Measurements from ENCODE around the gene DTNA. TPM values are rescaled to one million over a fixed set of nuclear protein-coding genes. Genes with fewer than 3 reads are reported as not detected.

The DTNA gene
- polyA plus RNA-seq (0.26 to 1.9 TPM (median 0.81 TPM) in 3 replicates), polyA minus RNA-seq (2.3 to 3.9 TPM (median 2.8 TPM) in 3 replicates)
- polyA plus RNA-seq (2011; ENCODE audit: low read depth) = 0.80 TPM
- polyA plus RNA-seq (2011; cell fraction: cytosol; rRNA removed) = 0.96 and 1.1 TPM in 2 replicates
- polyA plus RNA-seq (2011; cell fraction: nucleus; rRNA removed) = 1.2 and 1.9 TPM in 2 replicates
- polyA plus RNA-seq (2012; ENCODE audit: low replicate concordance) = 0.15 and 0.48 TPM in 2 replicates
- polyA minus RNA-seq (2011; cell fraction: cytosol; rRNA and poly(A)+ RNA removed) = 0.58 TPM
- polyA minus RNA-seq (2011; cell fraction: nucleus; rRNA and poly(A)+ RNA removed) = 1.7 and 1.8 TPM in 2 replicates

DNA sequence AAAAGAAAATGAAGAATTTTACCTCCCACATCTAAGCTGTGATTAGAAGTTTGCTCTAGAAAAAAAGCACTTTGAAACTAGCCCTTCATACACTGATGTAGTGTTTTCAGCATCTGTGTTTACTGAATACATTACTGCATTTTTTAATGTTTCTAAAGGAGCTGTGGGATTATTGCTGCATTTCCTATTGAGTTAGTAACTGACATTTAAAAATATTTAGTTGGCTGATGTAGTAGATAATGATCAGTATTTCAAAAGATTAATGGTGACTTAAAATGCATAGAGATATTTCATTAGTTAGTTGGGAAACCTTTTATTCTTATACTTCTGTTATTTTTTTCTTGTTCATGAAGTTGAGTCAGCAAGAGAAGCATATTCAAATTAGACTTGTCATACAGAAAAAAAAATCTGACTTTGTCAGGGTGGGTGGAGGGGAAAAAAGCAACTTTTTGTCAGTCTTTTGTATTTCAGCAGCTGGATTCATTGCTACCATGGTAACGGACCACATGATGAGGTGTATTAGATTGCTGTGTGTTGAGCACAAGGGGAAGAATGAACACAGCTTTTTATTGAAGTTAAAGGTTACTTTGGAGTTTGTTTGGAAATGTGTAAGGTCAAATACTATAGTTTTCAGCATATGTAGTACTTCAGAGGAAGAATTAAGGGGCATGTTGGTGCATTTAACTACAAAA is at the start of gene DTNA:
Gene DTNA (plus strand): TSS at position 549 of the 692 bp plus-strand sequence. CDS start 45,679 bp downstream, outside the sequence.
- Histone ChIP-seq H3K9ac (ENCODE audit: control insufficient read depth, extremely low read depth, insufficient read depth, low read length) (no peak within 1 kb of the TSS), H3K9me1 (ENCODE audit: control insufficient read depth, extremely low read depth, insufficient read depth, low read length) (no peaks in the 10 kb centered on the region), H3K27ac (ENCODE audit: control insufficient read depth, insufficient read depth, low read length) (peak within 1 kb of the TSS; percentile 14), H3K4me3 (ENCODE audit: control insufficient read depth in 2 of 3, extremely low read depth in 1 of 3, insufficient read depth in 2 of 3, low read depth in 1 of 3, low read length in 3 of 3) (no peak within 1 kb of the TSS), H4K20me1 (ENCODE audit: control insufficient read depth, extremely low read depth, insufficient read depth, low read length) (no peaks in the 10 kb centered on the region), H3K4me2 (ENCODE audit: control insufficient read depth, extremely low read depth, insufficient read depth, low read depth, low read length) (peak within 1 kb of the TSS; percentile 22), H2AFZ (ENCODE audit: control insufficient read depth, low read length) (peak within 1 kb of the TSS; percentile 53), H3K36me3 (ENCODE audit: control insufficient read depth in 2 of 2, extremely low read depth in 1 of 2, insufficient read depth in 2 of 2, low read length in 2 of 2) (no peaks in the 10 kb centered on the region), H3K4me1 (ENCODE audit: control insufficient read depth, extremely low read depth, insufficient read depth, low read length) (peaks cover 32% of the 10 kb centered on the region), H3K9me3 (ENCODE audit: control insufficient read depth, low read depth, low read length) (no peaks in the 10 kb centered on the region), H3K27me3 (ENCODE audit: control insufficient read depth, extremely low read depth, insufficient read depth, low read length) (no peaks in the 10 kb centered on the region), H3K79me2 (ENCODE audit: control insufficient read depth, insufficient read depth, low read length) (no peaks in the 10 kb centered on the region)
- dilution Hi-C loops (cut with MboI; ENCODE audit: extremely low pct_ligation_motif_present, low sequenced_read_pairs) = no loop called here
- DNase-seq (ENCODE audit: low read depth, low spot score) (no peak), FAIRE-seq (no peak)
- no peak for TF ChIP-seq CTCF (optimal IDR thresholded peaks at IDR 0.05 in 1 of 3, IDR thresholded peaks at IDR 0.05 in 1 of 3, conservative IDR thresholded peaks at IDR 0.05 in 1 of 3; ENCODE audit: extremely low read depth in 1 of 3, insufficient read depth in 2 of 3, low read length in 3 of 3)
- no peak for TF ChIP-seq EZH2 (IDR thresholded peaks at IDR 0.05; ENCODE audit: low read length)

DNA sequence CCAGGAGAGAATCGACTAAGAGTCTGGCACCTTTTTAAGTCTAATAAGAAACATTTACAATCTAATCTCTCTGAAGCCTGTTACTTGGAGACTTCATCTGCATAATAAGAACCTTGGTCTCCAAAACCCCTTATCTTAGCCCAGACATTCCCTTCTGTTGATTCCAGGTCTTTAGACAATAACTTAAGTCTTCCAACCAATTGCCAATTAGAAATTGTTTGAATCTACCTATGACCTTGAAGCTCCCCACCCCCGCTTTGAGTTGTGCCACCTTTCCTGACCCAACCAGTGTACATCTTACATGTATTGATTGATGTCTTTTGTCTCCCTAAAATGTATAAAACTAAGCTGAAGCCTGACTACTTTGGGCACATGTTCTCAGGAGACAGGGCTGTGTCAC is 49.5 kb upstream of the DTNA start:
- DNase-seq (ENCODE audit: low read depth, low spot score) = no peak
- no peaks in the 10 kb centered on the region for H3K9me1 ChIP-seq (ENCODE audit: control insufficient read depth, extremely low read depth, insufficient read depth, low read length)
- no peak overlapping the region for H3K4me2 ChIP-seq (ENCODE audit: control insufficient read depth, extremely low read depth, insufficient read depth, low read depth, low read length)
- peaks cover 8% of the 10 kb centered on the region for H3K4me1 ChIP-seq (ENCODE audit: control insufficient read depth, extremely low read depth, insufficient read depth, low read length)
- FAIRE-seq = no peak
- dilution Hi-C loops (cut with MboI; ENCODE audit: extremely low pct_ligation_motif_present, low sequenced_read_pairs) = no loop called here
- no peak overlapping the region for H3K9ac ChIP-seq (ENCODE audit: control insufficient read depth, extremely low read depth, insufficient read depth, low read length)
- H3K4me3 ChIP-seq (ENCODE audit: control insufficient read depth in 2 of 3, extremely low read depth in 1 of 3, insufficient read depth in 2 of 3, low read depth in 1 of 3, low read length in 3 of 3) = no peak overlapping the region
- no peaks in the 10 kb centered on the region for H3K36me3 ChIP-seq (ENCODE audit: control insufficient read depth in 2 of 2, extremely low read depth in 1 of 2, insufficient read depth in 2 of 2, low read length in 2 of 2)
- H4K20me1 ChIP-seq (ENCODE audit: control insufficient read depth, extremely low read depth, insufficient read depth, low read length) = no peaks in the 10 kb centered on the region
- H3K27ac ChIP-seq (ENCODE audit: control insufficient read depth, insufficient read depth, low read length) = no peak overlapping the region
- H2AFZ ChIP-seq (ENCODE audit: control insufficient read depth, low read length) = no peak overlapping the region
- no peaks in the 10 kb centered on the region for H3K9me3 ChIP-seq (ENCODE audit: control insufficient read depth, low read depth, low read length)
- H3K27me3 ChIP-seq (ENCODE audit: control insufficient read depth, extremely low read depth, insufficient read depth, low read length) = no peaks in the 10 kb centered on the region
- no peaks in the 10 kb centered on the region for H3K79me2 ChIP-seq (ENCODE audit: control insufficient read depth, insufficient read depth, low read length)
- TF ChIP-seq CTCF (optimal IDR thresholded peaks at IDR 0.05 in 1 of 3, IDR thresholded peaks at IDR 0.05 in 1 of 3, conservative IDR thresholded peaks at IDR 0.05 in 1 of 3; ENCODE audit: extremely low read depth in 1 of 3, insufficient read depth in 2 of 3, low read length in 3 of 3) (no peak), EZH2 (IDR thresholded peaks at IDR 0.05; ENCODE audit: low read length) (no peak)
